Astrocyte (in vitro differentiated cells and primary cell): Measurements from ENCODE around the gene CERS3. TPM values are rescaled to one million over a fixed set of nuclear protein-coding genes. Genes with fewer than 3 reads are reported as not detected.

Source experiments
- DNase-seq: peaks from one replicate; pipeline ENCODE4 v3.0.0-alpha.2; 2010; ENCODE audit warnings: low read depth
- FAIRE-seq: peaks from 2 replicates; lab custom pipeline; 2011; peaks lifted over from hg19 to GRCh38; lab: Jason Lieb, UNC
- H2AFZ ChIP-seq: 2 replicates; pipeline ENCODE4 v1.6.0; 2012; ENCODE audit warnings: low read depth, low read length, inconsistent platforms
- H3K27ac ChIP-seq: 2 replicates; pipeline ENCODE4 v1.5.1; 2011; ENCODE audit warnings: low read depth, low read length, inconsistent platforms
- H3K27me3 ChIP-seq: 2 replicates; pipeline ENCODE4 v1.6.0; 2011; ENCODE audit warnings: low read length, inconsistent platforms; ENCODE audit not compliant: insufficient read depth
- H3K36me3 ChIP-seq: 2 replicates; pipeline ENCODE4 v1.5.1; 2011; ENCODE audit warnings: low read length, inconsistent platforms; ENCODE audit not compliant: insufficient read depth
- H3K4me1 ChIP-seq: 2 replicates; pipeline ENCODE4 v1.5.1; 2011; ENCODE audit warnings: low read length, inconsistent platforms; ENCODE audit not compliant: insufficient read depth
- H3K4me2 ChIP-seq: 2 replicates; pipeline ENCODE4 v1.6.0; 2012; ENCODE audit warnings: low read length, inconsistent platforms
- H3K4me3 ChIP-seq: 2 replicates; pipeline ENCODE4 v1.5.1; 2011; ENCODE audit warnings: low read depth, mild to moderate bottlenecking, low read length, inconsistent platforms; ENCODE audit not compliant: insufficient read depth
- H3K79me2 ChIP-seq: 2 replicates; pipeline ENCODE4 v1.6.0; 2012; ENCODE audit warnings: mild to moderate bottlenecking, low read length, inconsistent platforms; ENCODE audit not compliant: insufficient read depth
- H3K9ac ChIP-seq: 2 replicates; pipeline ENCODE4 v1.6.0; 2012; ENCODE audit warnings: mild to moderate bottlenecking, low read length, inconsistent platforms
- H3K9me3 ChIP-seq: 2 replicates; pipeline ENCODE4 v1.5.1; 2012; ENCODE audit warnings: low read depth, mild to moderate bottlenecking, low read length, inconsistent platforms; ENCODE audit not compliant: insufficient read depth
- H4K20me1 ChIP-seq: 2 replicates; pipeline ENCODE4 v1.6.0; 2012; ENCODE audit warnings: low read length, inconsistent platforms; ENCODE audit not compliant: insufficient read depth
- H3K27ac Mint-ChIP-seq: one replicate; pipeline ENCODE4 v1.8.0; 2021; ENCODE audit warnings: mild to moderate bottlenecking, mixed read lengths; ENCODE audit not compliant: unreplicated experiment
- H3K27me3 Mint-ChIP-seq: one replicate; pipeline ENCODE4 v1.8.0; 2021; ENCODE audit warnings: low read depth, mixed read lengths; ENCODE audit not compliant: unreplicated experiment
- H3K36me3 Mint-ChIP-seq: one replicate; pipeline ENCODE4 v1.8.0; 2021; ENCODE audit warnings: low read depth, mixed read lengths; ENCODE audit not compliant: unreplicated experiment
- H3K4me1 Mint-ChIP-seq: one replicate; pipeline ENCODE4 v1.8.0; 2021; ENCODE audit warnings: low read depth, mixed read lengths; ENCODE audit not compliant: unreplicated experiment
- H3K4me3 Mint-ChIP-seq: one replicate; pipeline ENCODE4 v1.8.0; 2021; ENCODE audit warnings: mild to moderate bottlenecking, moderate library complexity, mixed read lengths; ENCODE audit not compliant: unreplicated experiment
- H3K9me3 Mint-ChIP-seq: one replicate; pipeline ENCODE4 v1.8.0; 2021; ENCODE audit warnings: mild to moderate bottlenecking, mixed read lengths; ENCODE audit not compliant: unreplicated experiment
- CTCF ChIP-seq: IDR thresholded peaks from 2 replicates; pipeline ENCODE4 v1.5.1; 2011; ENCODE audit warnings: low read depth, mild to moderate bottlenecking, inconsistent platforms, low read length, moderate library complexity; ENCODE audit not compliant: insufficient read depth
- EZH2 ChIP-seq: IDR thresholded peaks from 2 replicates; pipeline ENCODE4 v1.6.1; 2012; ENCODE audit warnings: mild to moderate bottlenecking, low read length, inconsistent platforms; ENCODE audit not compliant: insufficient read depth
- total RNA-seq: library from RNA; stranded (reverse); gene quantifications from 2 replicates; pipeline ENCODE4 v1.2.1, GENCODE V29; 2021

CERS3 gene
- total RNA-seq, 1 donor from 2014 or later = not detected

- no peaks in the 10 kb centered on the region for H3K27me3 Mint-ChIP-seq
- no peak for FAIRE-seq
- H3K27ac ChIP-seq = no peak overlapping the region
- TF ChIP-seq CTCF = no peak
- TF ChIP-seq EZH2 = no peak
- H3K27me3 ChIP-seq = no peaks in the 10 kb centered on the region
- no peaks in the 10 kb centered on the region for H3K36me3 Mint-ChIP-seq
- no peaks in the 10 kb centered on the region for H3K79me2 ChIP-seq
- DNase-seq = no peak
- no peak overlapping the region for H3K9ac ChIP-seq
- H3K4me3 ChIP-seq = no peak overlapping the region
- H3K4me1 ChIP-seq = no peaks in the 10 kb centered on the region
- no peak overlapping the region for H3K4me2 ChIP-seq
- no peaks in the 10 kb centered on the region for H3K9me3 Mint-ChIP-seq
- H3K4me1 Mint-ChIP-seq = no peaks in the 10 kb centered on the region
- no peaks in the 10 kb centered on the region for H3K9me3 ChIP-seq
- no peaks in the 10 kb centered on the region for H4K20me1 ChIP-seq
- H3K4me3 Mint-ChIP-seq = no peak overlapping the region
- no peak overlapping the region for H2AFZ ChIP-seq
- no peaks in the 10 kb centered on the region for H3K36me3 ChIP-seq
- H3K27ac Mint-ChIP-seq = no peak overlapping the region
Observed at GRCh38 chr15:100484443-100484842, 44.3 kb downstream of the CERS3 start.

GRCh38 chr15:100483370-100483769 is 45.4 kb downstream of the CERS3 start:
- no peak overlapping the region for H2AFZ ChIP-seq
- no peaks in the 10 kb centered on the region for H3K9me3 ChIP-seq
- H3K4me1 ChIP-seq = no peaks in the 10 kb centered on the region
- no peak overlapping the region for H3K27ac ChIP-seq
- no peak overlapping the region for H3K4me2 ChIP-seq
- no peak overlapping the region for H3K9ac ChIP-seq
- H3K4me3 ChIP-seq = no peak overlapping the region
- Mint-ChIP-seq H3K27me3 (no peaks in the 10 kb centered on the region), H3K27ac (no peak overlapping the region), H3K4me1 (no peaks in the 10 kb centered on the region), H3K36me3 (no peaks in the 10 kb centered on the region), H3K9me3 (peaks cover 4% of the 10 kb centered on the region), H3K4me3 (no peak overlapping the region)
- no peaks in the 10 kb centered on the region for H4K20me1 ChIP-seq
- no peak for DNase-seq
- H3K36me3 ChIP-seq = no peaks in the 10 kb centered on the region
- no peaks in the 10 kb centered on the region for H3K27me3 ChIP-seq
- no peaks in the 10 kb centered on the region for H3K79me2 ChIP-seq
- no peak for FAIRE-seq
- TF ChIP-seq CTCF (no peak), EZH2 (no peak)

- no peak overlapping the region for H3K4me3 ChIP-seq
- H2AFZ ChIP-seq = no peak overlapping the region
- Mint-ChIP-seq H3K36me3 (no peaks in the 10 kb centered on the region), H3K9me3 (peaks cover 4% of the 10 kb centered on the region), H3K27me3 (no peaks in the 10 kb centered on the region), H3K4me3 (no peak overlapping the region), H3K27ac (no peak overlapping the region), H3K4me1 (no peaks in the 10 kb centered on the region)
- H3K27me3 ChIP-seq = no peaks in the 10 kb centered on the region
- FAIRE-seq = no peak
- H3K4me2 ChIP-seq = no peak overlapping the region
- H3K9me3 ChIP-seq = peaks cover 5% of the 10 kb centered on the region
- no peaks in the 10 kb centered on the region for H4K20me1 ChIP-seq
- no peaks in the 10 kb centered on the region for H3K79me2 ChIP-seq
- H3K27ac ChIP-seq = no peak overlapping the region
- no peak overlapping the region for H3K9ac ChIP-seq
- no peaks in the 10 kb centered on the region for H3K36me3 ChIP-seq
- TF ChIP-seq CTCF = no peak
- no peak for TF ChIP-seq EZH2
- no peak for DNase-seq
- no peaks in the 10 kb centered on the region for H3K4me1 ChIP-seq
Observed at GRCh38 chr15:100476805-100477204, 51.9 kb downstream of the CERS3 start.
